HUES6 (cell line): ENCODE measurements around the gene U2AF2.
"Not testable (repeated sequence)": the region's sequence is repeated elsewhere in the genome, so short reads cannot be mapped to it uniquely, and the experiment has no call there.

Experiments
- H3K27ac ChIP-seq: 2 replicates; pipeline ENCODE4 v1.7.0; 2013; ENCODE audit warnings: low read depth, mild to moderate bottlenecking, low read length, inconsistent platforms
- H3K27me3 ChIP-seq: 2 replicates; pipeline ENCODE4 v1.6.1; 2013; ENCODE audit warnings: low read length; ENCODE audit not compliant: control insufficient read depth, insufficient read depth
- H3K36me3 ChIP-seq: 2 replicates; pipeline ENCODE4 v1.6.1; 2013; ENCODE audit warnings: low read length; ENCODE audit not compliant: control insufficient read depth, insufficient read depth
- H3K4me1 ChIP-seq: 2 replicates; pipeline ENCODE4 v1.6.1; 2013; ENCODE audit warnings: low read length; ENCODE audit not compliant: control insufficient read depth, insufficient read depth
- H3K4me3 ChIP-seq: 2 replicates; pipeline ENCODE4 v1.5.1; 2013; ENCODE audit warnings: low read depth, low read length
- H3K9ac ChIP-seq: one replicate; pipeline ENCODE4 v1.6.1; 2013; ENCODE audit warnings: mild to moderate bottlenecking, low read length
- H3K9me3 ChIP-seq: 2 replicates; pipeline ENCODE4 v1.6.1; 2013; ENCODE audit warnings: low read depth, low read length; ENCODE audit not compliant: control insufficient read depth, insufficient read depth

Gene U2AF2

DNA sequence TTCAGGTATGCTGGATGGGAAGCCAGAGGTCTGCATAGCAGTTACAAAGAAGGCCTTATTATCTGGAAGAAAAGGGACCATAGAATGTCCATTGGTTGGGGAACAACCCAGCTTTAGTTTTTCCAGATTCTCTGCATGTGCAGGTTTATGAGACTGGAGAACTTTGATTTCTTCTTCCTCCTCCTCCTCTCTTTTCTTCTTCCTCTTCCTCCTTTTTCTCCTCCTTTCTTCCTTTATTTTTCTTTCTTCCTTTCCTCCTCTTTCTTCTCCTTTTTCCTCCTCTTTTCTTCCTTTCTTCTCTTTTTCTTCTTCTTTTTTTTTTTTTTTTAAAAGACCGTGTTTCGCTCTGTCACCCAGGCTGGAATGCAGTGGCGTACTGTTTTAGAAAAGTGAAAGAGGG is 51.1 kb downstream of the U2AF2 start:
- H3K9me3 ChIP-seq, result peaks cover 23% of the 10 kb centered on the region; the same call in 1 of the 2 replicates
- H3K27ac ChIP-seq, result no peak overlapping the region
- H3K27me3 ChIP-seq, result peaks cover 5% of the 10 kb centered on the region; the same call in 1 of the 2 replicates
- H3K9ac ChIP-seq, result no peak overlapping the region
- H3K4me1 ChIP-seq, result no peaks in the 10 kb centered on the region
- no peak overlapping the region for H3K4me3 ChIP-seq
- H3K36me3 ChIP-seq, result peaks cover 8% of the 10 kb centered on the region

DNA sequence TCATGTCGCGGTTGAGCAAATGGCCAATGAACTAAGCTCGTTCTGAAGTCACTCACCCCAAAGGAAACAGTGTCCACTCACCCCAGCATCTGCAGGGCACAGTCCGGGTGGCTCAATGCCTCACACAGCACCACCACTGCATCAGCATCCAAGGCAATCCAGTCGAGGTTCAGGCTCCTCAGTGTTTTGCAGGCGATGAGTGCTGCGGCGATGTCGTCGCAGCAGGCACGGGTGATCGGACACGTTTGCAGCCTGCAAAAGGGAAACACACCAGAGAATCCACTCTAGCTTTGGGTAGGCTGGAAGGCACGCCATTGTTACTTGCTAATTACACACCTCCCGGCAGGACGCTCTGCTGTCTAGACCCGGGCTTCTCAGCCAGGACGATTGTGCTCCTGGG is 56.9 kb downstream of the U2AF2 start:
- Histone ChIP-seq H3K4me3 (no peak overlapping the region), H3K27me3 (peaks cover 12% of the 10 kb centered on the region; the same call in 1 of the 2 replicates), H3K4me1 (no peaks in the 10 kb centered on the region), H3K9me3 (peaks cover 52% of the 10 kb centered on the region; the same call in 1 of the 2 replicates), H3K27ac (no peak overlapping the region), H3K9ac (no peak overlapping the region), H3K36me3 (no peaks in the 10 kb centered on the region)

DNA sequence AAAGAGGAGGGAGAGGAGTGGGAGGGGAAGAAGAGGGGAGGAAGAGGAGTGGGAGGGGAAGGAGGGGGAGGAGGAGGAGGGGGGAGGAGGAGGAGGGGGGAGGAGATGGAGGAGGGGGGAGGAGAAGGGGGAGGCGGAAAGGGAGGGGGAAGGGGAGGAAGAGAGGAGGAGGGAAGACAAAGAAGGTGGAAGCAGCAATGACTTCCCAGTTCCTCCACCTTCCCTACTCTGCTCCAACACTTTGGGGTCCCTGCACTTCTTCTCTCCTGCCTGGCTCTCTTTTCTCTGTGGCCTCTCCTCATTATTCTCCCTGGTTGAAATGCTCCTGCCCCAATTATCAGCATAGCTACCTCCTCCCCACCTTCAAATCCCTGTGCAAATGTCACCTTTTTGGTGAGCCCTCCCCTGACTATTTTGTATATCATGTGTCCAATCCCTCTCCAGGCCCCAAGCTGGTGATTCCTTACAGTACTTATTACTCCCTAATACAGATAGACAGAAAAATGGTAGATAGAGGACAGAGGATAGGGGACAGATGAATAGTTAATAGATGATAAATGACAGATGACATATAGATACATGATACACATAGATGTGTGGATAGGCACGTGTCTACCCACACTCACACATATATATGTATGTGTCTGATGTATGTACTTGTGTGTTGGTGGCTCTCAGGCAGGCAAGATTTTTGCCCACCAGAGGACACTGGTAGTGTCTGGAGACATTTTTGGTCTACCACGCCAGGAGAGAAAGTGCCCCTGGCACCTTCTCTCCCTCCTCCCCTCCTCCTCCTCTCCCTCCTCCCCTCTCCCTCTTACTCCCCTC is 58.2 kb downstream of the U2AF2 start:
- Histone ChIP-seq H3K9ac (no peak overlapping the region), H3K27ac (no peak overlapping the region), H3K4me3 (no peak overlapping the region), H3K4me1 (peaks cover 6% of the 10 kb centered on the region; the same call in 1 of the 2 replicates), H3K9me3 (peaks cover 52% of the 10 kb centered on the region; the same call in 1 of the 2 replicates), H3K36me3 (no peaks in the 10 kb centered on the region), H3K27me3 (peaks cover 12% of the 10 kb centered on the region; the same call in 1 of the 2 replicates)

DNA sequence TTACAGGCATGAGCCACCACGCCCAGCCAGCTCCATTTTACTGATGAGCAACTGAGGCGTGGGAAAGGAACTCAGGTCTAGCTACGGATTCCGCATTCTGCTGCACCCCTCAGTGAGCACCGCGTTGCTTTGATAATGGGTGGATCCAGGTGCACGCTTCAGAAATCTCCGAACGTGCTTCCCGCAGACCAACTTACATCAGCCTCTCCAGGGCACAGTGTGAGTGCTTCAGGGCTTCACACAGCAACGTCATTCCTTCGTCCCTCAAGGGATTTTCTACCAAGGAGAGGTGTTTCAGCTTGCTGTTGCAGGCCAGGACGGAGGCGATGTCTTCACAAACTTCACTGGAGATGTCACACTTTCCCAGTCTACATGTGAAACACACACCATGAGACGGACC is 61.7 kb downstream of the U2AF2 start:
- peaks cover 9% of the 10 kb centered on the region; the same call in 1 of the 2 replicates for H3K4me1 ChIP-seq
- peaks cover 52% of the 10 kb centered on the region for H3K9me3 ChIP-seq
- H3K36me3 ChIP-seq, result no peaks in the 10 kb centered on the region
- H3K27ac ChIP-seq, result no peak overlapping the region
- peaks cover 7% of the 10 kb centered on the region; the same call in 1 of the 2 replicates for H3K27me3 ChIP-seq
- H3K9ac ChIP-seq, result no peak overlapping the region
- no peak overlapping the region for H3K4me3 ChIP-seq

DNA sequence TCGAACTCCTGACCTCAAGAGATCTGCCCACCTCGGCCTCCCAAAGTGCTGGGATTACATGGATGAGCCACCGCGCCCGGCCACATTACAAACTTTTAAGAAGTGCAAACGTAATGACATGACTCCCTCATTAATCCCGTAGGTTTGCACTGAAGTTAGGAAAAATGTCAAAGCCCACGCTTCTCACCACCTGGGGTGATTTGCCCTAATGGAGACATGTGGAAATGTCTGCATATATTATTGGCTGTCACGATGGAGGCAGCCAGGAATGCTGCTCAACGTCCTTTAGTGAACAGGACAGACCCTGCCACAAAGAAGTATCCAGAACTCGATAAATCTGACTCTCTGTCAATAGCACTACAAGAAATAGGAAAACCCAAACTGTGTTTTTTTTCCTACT is 62.4 kb downstream of the U2AF2 start:
- H3K9me3 ChIP-seq, result peaks cover 51% of the 10 kb centered on the region
- H3K27me3 ChIP-seq, result peaks cover 6% of the 10 kb centered on the region; the same call in 1 of the 2 replicates
- H3K9ac ChIP-seq, result no peak overlapping the region
- H3K27ac ChIP-seq, result no peak overlapping the region; the same call in 1 of the 2 replicates
- H3K4me3 ChIP-seq, result no peak overlapping the region
- peaks cover 9% of the 10 kb centered on the region; the same call in 1 of the 2 replicates for H3K4me1 ChIP-seq
- no peaks in the 10 kb centered on the region for H3K36me3 ChIP-seq

DNA sequence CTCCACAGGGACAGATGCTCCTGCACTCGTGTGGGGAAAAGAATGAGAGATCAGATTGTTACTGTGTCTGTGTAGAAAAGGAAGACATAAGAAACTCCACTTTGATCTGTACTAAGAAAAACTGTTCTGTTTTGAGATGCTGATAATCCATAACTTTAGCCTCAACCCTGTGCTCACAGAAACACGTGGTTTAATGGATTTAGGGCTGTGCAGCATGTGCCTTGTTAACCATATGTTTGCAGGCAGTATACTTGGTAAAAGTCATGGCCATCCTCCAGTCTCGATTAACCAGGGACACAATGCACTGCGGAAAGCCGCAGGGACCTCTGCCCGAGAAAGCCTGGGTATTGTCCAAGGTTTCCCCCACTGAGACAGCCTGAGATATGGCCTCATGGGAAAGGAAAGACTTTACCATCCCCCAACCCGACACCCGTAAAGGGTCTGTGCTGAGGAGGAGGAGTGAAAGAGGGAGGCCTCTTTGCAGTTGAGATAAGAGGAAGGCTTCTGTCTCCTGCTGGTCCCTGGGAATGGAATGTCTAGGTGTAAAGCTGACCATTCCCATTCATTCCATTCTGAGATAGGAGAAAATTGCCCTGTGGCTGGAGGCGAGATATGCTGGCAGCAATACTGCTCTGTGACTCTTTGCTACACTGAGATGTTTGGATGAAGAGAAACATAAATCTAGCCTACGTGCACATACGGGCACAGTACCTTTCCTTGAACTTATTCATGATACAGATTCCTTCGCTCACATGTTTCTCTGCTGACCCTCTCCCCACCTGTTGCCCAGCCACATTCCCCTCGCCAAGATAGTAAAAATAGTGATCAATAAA is 63.3 kb downstream of the U2AF2 start:
- Histone ChIP-seq H3K9me3 (peaks cover 51% of the 10 kb centered on the region), H3K27ac (peak overlapping the region; percentile 21; the same call in 1 of the 2 replicates), H3K9ac (peak overlapping the region; percentile 53)
- not testable (repeated sequence) for H3K27me3 ChIP-seq, H3K4me3 ChIP-seq, H3K4me1 ChIP-seq, H3K36me3 ChIP-seq

DNA sequence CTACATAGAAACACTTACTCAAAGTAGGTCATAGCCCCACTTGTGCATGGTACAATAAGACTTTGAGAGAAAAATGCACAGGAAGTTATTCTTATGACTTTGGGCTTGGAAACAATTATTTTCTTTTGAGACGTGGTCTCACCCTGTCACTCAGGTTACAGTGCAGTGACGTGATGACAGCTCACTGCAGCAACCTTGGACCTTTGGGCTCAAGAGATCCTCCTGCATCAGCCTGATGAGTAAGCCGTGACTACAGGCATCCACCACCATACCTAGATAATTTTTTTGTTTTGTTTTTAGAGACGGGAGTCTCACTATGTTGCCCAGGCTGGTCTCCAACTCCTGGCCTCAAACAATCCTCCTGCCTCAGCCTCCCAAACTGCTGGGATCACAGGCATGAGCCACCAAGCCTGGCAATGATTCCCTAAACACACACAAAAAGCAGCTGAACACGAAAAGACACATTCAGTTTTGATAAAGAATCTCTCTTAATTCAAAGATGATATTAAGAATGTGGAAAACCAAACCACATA is 65.4 kb downstream of the U2AF2 start:
- peaks cover 9% of the 10 kb centered on the region; the same call in 1 of the 2 replicates for H3K4me1 ChIP-seq
- H3K36me3 ChIP-seq, result no peaks in the 10 kb centered on the region
- H3K9ac ChIP-seq, result no peak overlapping the region
- no peak overlapping the region for H3K27ac ChIP-seq
- no peak overlapping the region for H3K4me3 ChIP-seq
- H3K27me3 ChIP-seq, result no peaks in the 10 kb centered on the region
- peaks cover 43% of the 10 kb centered on the region for H3K9me3 ChIP-seq

DNA sequence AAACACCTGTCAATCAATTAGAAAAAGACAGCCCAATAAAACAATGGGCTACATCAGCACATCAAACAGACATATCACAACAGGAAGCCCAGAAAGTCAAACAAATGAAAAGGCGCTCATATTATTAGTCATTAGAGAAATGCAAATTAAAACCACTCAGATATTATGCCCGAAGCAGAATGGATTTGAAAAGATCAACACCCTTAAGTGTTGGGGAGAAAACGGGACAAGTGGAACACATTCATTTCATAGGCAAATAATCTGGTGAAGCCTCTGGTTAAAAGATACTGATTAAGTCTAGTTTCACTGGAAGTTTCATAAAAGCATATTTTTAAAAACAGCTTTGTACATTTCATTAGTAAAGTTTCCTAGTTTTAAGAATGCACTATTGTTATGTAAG is 66.0 kb downstream of the U2AF2 start:
- H3K9me3 ChIP-seq, result peaks cover 40% of the 10 kb centered on the region
- H3K36me3 ChIP-seq, result no peaks in the 10 kb centered on the region

DNA sequence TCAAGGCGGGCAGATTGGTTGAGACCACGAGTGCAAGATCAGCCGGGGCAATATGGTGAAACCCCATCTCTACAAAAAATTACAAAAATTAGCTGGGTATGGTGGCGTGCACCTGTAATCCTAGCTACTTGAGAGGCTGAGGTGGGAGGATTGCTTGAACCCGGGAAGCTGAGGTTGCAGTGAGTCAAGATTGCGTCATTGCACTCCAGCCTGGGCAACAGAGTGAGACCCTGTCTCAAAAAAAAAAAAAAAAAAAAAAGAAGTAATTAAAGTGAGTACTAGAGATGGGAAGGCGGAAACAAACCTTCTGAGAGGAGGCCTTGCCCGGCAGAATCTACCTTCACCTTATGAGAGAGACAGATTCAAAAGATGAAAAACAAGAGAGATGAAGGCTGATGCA is 68.7 kb downstream of the U2AF2 start:
- Histone ChIP-seq H3K27me3 (no peaks in the 10 kb centered on the region), H3K36me3 (no peaks in the 10 kb centered on the region), H3K4me3 (no peak overlapping the region), H3K4me1 (peaks cover under 1% of the 10 kb centered on the region; the same call in 1 of the 2 replicates), H3K27ac (no peak overlapping the region), H3K9ac (no peak overlapping the region), H3K9me3 (peaks cover 39% of the 10 kb centered on the region)

More for the DNA sequence above, 66.0 kb downstream of the U2AF2 start:
- Histone ChIP-seq H3K9ac (no peak overlapping the region), H3K4me1 (peaks cover 9% of the 10 kb centered on the region; the same call in 1 of the 2 replicates), H3K27ac (no peak overlapping the region), H3K4me3 (no peak overlapping the region), H3K27me3 (no peaks in the 10 kb centered on the region)
